HEK293 (cell line): Measurements from ENCODE around the gene ACTG1.

Source experiments
- CTCF ChIA-PET: fragments of 350-600 bp; formaldehyde crosslinking; extraction: SDS; loops from one replicate; lab custom pipeline; 2021; ENCODE audit warnings: antibody characterized with exemption; lab: Yijun Ruan, JAX
- POLR2A ChIA-PET: fragments of 300-600 bp; formaldehyde crosslinking; extraction: SDS; loops from one replicate; lab custom pipeline; 2020; ENCODE audit warnings: antibody characterized with exemption, inconsistent platforms; lab: Yijun Ruan, JAX
- H3K27ac ChIP-seq: fragments of 200-500 bp; sonication (Bioruptor generic); 2 replicates; pipeline ENCODE4 v1.5.1; 2014; ENCODE audit warnings: low read depth, low read length, control low read depth, inconsistent platforms; ENCODE audit errors: extremely low read depth
- H3K36me3 ChIP-seq, 2 experiments: fragments of 200-500 bp in 1 of 2; sonication (Bioruptor generic) in 1 of 2; 1 replicate in 1 of 2; 2 replicates in 1 of 2; pipeline ENCODE4 v1.5.1; 2014 to 2017; ENCODE audit warnings: inconsistent platforms in 2 of 2, low read length in 2 of 2; ENCODE audit not compliant: control insufficient read depth in 2 of 2, insufficient read depth in 1 of 2
- H3K4me1 ChIP-seq: fragments of 200-500 bp; sonication (Bioruptor generic); 2 replicates; pipeline ENCODE4 v1.5.1; 2014; ENCODE audit warnings: mild to moderate bottlenecking, low read length, inconsistent platforms; ENCODE audit not compliant: control insufficient read depth, insufficient read depth
- H3K4me3 ChIP-seq: 2 replicates; pipeline ENCODE4 v1.5.1; 2011; ENCODE audit warnings: low read depth, mild to moderate bottlenecking, control low read depth, low read length, moderate library complexity
- H3K9me3 ChIP-seq: fragments of 200-500 bp; sonication (Bioruptor generic); 2 replicates; pipeline ENCODE4 v1.5.1; 2014; ENCODE audit warnings: low read depth, low read length, inconsistent platforms; ENCODE audit not compliant: control insufficient read depth, insufficient read depth
- AEBP2 ChIP-seq: fragments of 450-650 bp; formaldehyde crosslinking; IDR thresholded peaks from 2 replicates; pipeline ENCODE4 v1.5.1; 2016; ENCODE audit warnings: missing biosample characterization, missing genetic modification characterization, borderline replicate concordance
- HOXD13 ChIP-seq: sonication (generic); formaldehyde crosslinking; IDR thresholded peaks from 2 replicates; pipeline ENCODE4 v1.8.0; 2022; ENCODE audit warnings: missing genetic modification reagents, borderline replicate concordance
- PRDM1 ChIP-seq: fragments of 450-650 bp; formaldehyde crosslinking; IDR thresholded peaks from 2 replicates; pipeline ENCODE4; 2016; ENCODE audit warnings: missing biosample characterization, missing genetic modification characterization
- SP7 ChIP-seq: fragments of 450-650 bp; formaldehyde crosslinking; IDR thresholded peaks from 2 replicates; pipeline ENCODE4 v1.5.1; 2016; ENCODE audit warnings: missing biosample characterization, missing genetic modification characterization
- YY2 ChIP-seq: fragments of 450-650 bp; formaldehyde crosslinking; IDR thresholded peaks from 2 replicates; pipeline ENCODE4 v1.5.1; 2016; ENCODE audit warnings: missing biosample characterization, missing genetic modification characterization
- ZBTB20 ChIP-seq: fragments of 450-650 bp; formaldehyde crosslinking; IDR thresholded peaks from 2 replicates; pipeline ENCODE4 v1.5.1; 2016; ENCODE audit warnings: missing biosample characterization, missing genetic modification characterization
- ZBTB6 ChIP-seq: fragments of 450-650 bp; formaldehyde crosslinking; IDR thresholded peaks from 2 replicates; pipeline ENCODE4 v1.5.1; 2017; ENCODE audit warnings: missing biosample characterization, missing genetic modification characterization
- ZNF146 ChIP-seq: fragments of 450-650 bp; formaldehyde crosslinking; IDR thresholded peaks from 2 replicates; pipeline ENCODE4 v1.5.1; 2016; ENCODE audit warnings: missing biosample characterization, missing genetic modification characterization
- ZNF18 ChIP-seq: fragments of 450-650 bp; formaldehyde crosslinking; IDR thresholded peaks from 2 replicates; pipeline ENCODE4 v1.5.1; 2016; ENCODE audit warnings: missing biosample characterization, missing genetic modification characterization
- ZNF274 ChIP-seq, 2 experiments: fragments of 200-500 bp in 1 of 2; fragments of 450-650 bp in 1 of 2; sonication (Bioruptor generic) in 1 of 2; formaldehyde crosslinking in 1 of 2; IDR thresholded peaks; 2 replicates each; pipeline versions ENCODE4 v1.5.1 to v1.6.1; 2014 to 2016; ENCODE audit warnings: borderline replicate concordance in 1 of 2, inconsistent platforms in 1 of 2, low read length in 1 of 2, missing biosample characterization in 1 of 2, missing genetic modification characterization in 1 of 2
- ZNF366 ChIP-seq: fragments of 450-650 bp; formaldehyde crosslinking; conservative IDR thresholded peaks from 2 replicates; pipeline ENCODE4 v1.5.1; 2016; ENCODE audit warnings: missing biosample characterization, missing genetic modification characterization
- ZNF513 ChIP-seq: fragments of 450-650 bp; IDR thresholded peaks from 2 replicates; pipeline ENCODE4 v1.5.1; 2018; ENCODE audit warnings: missing biosample characterization, missing genetic modification characterization
- ZNF544 ChIP-seq: fragments of 450-650 bp; formaldehyde crosslinking; IDR thresholded peaks from 2 replicates; pipeline ENCODE4 v1.5.0; 2017; ENCODE audit warnings: missing biosample characterization, missing genetic modification characterization

ACTG1 gene

GRCh38 chr17:81533339-81534141 is 20.9 kb upstream of the ACTG1 start:
- ChIA-PET POLR2A (interaction anchor here (0.5 to 1.4 kb wide), 7 partner anchors 11 to 382 kb away, joined by 3 to 10 read pairs (median 5); partner anchors contain the start of gene ACTG1), CTCF (no interaction called here)
- TF ChIP-seq ZBTB20 (tag by site-specific recombination) (peak; percentile 30; the same call in 1 of the 2 replicates), ZNF18 (tag by site-specific recombination) (no peak), ZNF274 (IDR thresholded peaks at IDR 0.05; ENCODE audit: low read length) (no peak), ZNF274 (tag by site-specific recombination; IDR thresholded peaks at IDR 0.05; ENCODE audit: borderline replicate concordance) (no peak)
- Histone ChIP-seq H3K4me3 (no peak overlapping the region), H3K9me3 (no peaks in the 10 kb centered on the region), H3K27ac (no peak overlapping the region), H3K4me1 (no peaks in the 10 kb centered on the region), H3K36me3 (peaks cover 0 to 6% of the 10 kb centered on the region in 2 experiments; a peak in 1 of 3 replicates)

- TF ChIP-seq ZNF366 (tag by site-specific recombination): peak; percentile 40; the same call in 1 of the 2 replicates
- TF ChIP-seq SP7 (tag by site-specific recombination): no peak
- peak; percentile 46; the same call in 1 of the 2 replicates for TF ChIP-seq YY2
- TF ChIP-seq ZNF544: 0 out of 2 replicates have a peak, but pooled peaks have one; percentile 27
- peak; percentile 30; the same call in 1 of the 2 replicates for TF ChIP-seq ZBTB6 (tag by site-specific recombination)
- peak; percentile 12; the same call in 1 of the 2 replicates for TF ChIP-seq PRDM1 (tag by site-specific recombination)
- peak; percentile 76; the same call in 1 of the 2 replicates for TF ChIP-seq AEBP2
- TF ChIP-seq HOXD13 (CRISPR knock-in tag): no peak
- TF ChIP-seq ZNF513 (tag by site-specific recombination): peak; percentile 93
- TF ChIP-seq ZNF146: 0 out of 2 replicates have a peak, but pooled peaks have one; percentile 5
- no peaks in the 10 kb centered on the region for H3K36me3 ChIP-seq
- ChIA-PET CTCF (no interaction called here), POLR2A (interaction anchor here (0.5 to 0.6 kb wide), 2 partner anchors 78 to 383 kb away, joined by 3 to 4 read pairs; no protein-coding TSS in a partner anchor)
- no peak overlapping the region for H3K4me3 ChIP-seq
- H3K4me1 ChIP-seq: no peaks in the 10 kb centered on the region
- no peaks in the 10 kb centered on the region for H3K9me3 ChIP-seq
- H3K27ac ChIP-seq: no peak overlapping the region
These were observed 20.1 kb upstream of the ACTG1 start for GRCh38 chr17:81532490-81533287.
